NCI-H2107 treated with DMSO at 0.1 percent for 48 hours (cell line): Measurements from ENCODE around the gene NCBP2.

Source experiments
- DNase-seq: peaks from one replicate; lab custom pipeline; 2025; ENCODE audit not compliant: unreplicated experiment; lab: John Stamatoyannopoulos, UW

Gene NCBP2

GRCh38 chr3:196886144-196886543, 56.2 kb downstream of the NCBP2 start:
- DNase-seq: no peak
